HG03558 (cell line): ENCODE data around the gene AVPR1B.

Source experiments
- ATAC-seq: cut with Tn5 transposase; IDR thresholded peaks from one replicate; pipeline ENCODE4 v1.9.1; 2021; ENCODE audit warnings: moderate number of reproducible peaks; ENCODE audit not compliant: unreplicated experiment; ENCODE audit errors: extremely low read depth

Gene AVPR1B

GRCh38 chr1:206112600-206113301 lies 4.4 kb downstream of the AVPR1B start:
- ATAC-seq = no peak

GRCh38 chr1:206111271-206111927 lies 5.8 kb downstream of the AVPR1B start:
- no peak for ATAC-seq

GRCh38 chr1:206110820-206111219 lies 6.4 kb downstream of the AVPR1B start:
- no peak for ATAC-seq

- ATAC-seq = no peak
Measured at GRCh38 chr1:206110161-206110560, 7.0 kb downstream of the AVPR1B start.

- ATAC-seq = no peak
Measured at GRCh38 chr1:206109718-206110117, 7.5 kb downstream of the AVPR1B start.

GRCh38 chr1:206108635-206109034 lies 8.6 kb downstream of the AVPR1B start:
- no peak for ATAC-seq

- ATAC-seq = no peak
Measured at GRCh38 chr1:206107168-206107544, 10.0 kb downstream of the AVPR1B start.

DNA sequence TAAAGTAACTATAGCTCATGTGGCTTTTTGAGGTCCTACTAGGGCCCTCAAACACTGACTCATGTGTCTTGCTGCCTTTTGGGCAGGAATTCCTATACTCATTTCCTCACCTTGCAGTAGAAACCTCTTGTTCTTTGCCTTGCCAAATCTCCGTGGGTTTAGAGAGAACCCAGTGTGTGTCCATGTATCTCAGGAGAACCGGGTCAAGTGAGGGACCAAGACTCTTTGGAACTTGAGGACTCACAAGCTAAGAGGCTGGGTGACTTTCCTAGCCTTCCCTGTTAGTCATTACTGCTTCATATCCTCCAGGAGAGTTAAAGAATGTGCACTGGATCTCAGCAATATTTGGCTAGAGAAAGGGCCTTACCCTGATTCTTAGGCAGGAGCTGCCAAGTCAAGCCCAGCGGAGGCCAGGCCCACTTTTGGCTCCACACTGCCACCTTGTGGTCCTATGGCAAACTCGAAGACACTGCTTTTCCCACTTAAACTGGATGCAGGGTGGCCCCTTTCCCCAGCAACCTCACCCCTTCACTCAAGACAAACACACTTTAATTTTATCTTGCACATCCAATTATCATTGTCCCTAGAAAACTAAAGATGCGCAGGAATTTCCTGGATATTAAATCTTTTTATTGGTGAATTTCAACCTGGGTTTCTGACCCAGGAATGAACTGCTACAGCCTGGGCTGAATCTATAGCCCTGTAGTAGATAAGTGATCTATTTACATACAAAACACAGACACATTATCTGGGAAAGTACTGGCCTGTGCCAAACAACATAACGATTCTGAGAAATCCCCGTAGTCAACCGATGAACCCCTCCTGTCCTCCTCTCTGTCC lies 10.6 kb downstream of the AVPR1B start:
- ATAC-seq = no peak

GRCh38 chr1:206105464-206105995 lies 11.7 kb downstream of the AVPR1B start:
- ATAC-seq = no peak

- ATAC-seq = no peak
Measured at GRCh38 chr1:206103979-206104378, 13.2 kb downstream of the AVPR1B start.

DNA sequence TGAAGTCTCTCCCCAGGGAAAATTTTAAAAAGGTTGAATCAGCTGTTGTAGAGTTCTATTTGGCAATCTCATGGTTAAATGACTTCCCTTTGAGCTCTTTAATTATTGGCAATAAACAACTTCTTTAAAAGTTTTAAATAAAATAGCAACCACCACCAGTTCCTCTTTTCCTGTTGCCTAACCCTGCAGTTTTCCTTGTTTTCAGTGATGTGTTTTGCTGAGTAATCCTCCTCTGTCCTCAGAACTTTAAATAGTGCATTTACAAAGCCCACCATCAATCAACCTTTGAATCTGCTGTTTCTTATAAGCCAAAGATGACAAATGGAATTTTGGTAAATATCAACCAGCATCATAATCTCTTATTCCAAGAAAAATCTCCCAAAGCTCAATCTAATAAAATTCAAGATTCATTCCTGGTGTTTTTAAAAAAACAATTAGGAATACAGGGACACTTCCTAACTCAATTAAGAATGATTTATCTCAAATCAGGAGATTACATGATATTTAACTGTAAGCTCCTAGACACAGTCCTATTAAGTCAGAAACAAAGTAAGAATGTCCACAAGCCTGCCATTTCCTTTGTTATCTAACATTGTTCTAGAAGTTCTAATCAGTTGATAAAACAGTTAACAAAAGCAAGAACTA lies 14.8 kb downstream of the AVPR1B start:
- no peak for ATAC-seq

GRCh38 chr1:206101351-206102045 lies 15.7 kb downstream of the AVPR1B start:
- no peak for ATAC-seq

- ATAC-seq = no peak
Measured at GRCh38 chr1:206100226-206100815, 16.9 kb downstream of the AVPR1B start.

DNA sequence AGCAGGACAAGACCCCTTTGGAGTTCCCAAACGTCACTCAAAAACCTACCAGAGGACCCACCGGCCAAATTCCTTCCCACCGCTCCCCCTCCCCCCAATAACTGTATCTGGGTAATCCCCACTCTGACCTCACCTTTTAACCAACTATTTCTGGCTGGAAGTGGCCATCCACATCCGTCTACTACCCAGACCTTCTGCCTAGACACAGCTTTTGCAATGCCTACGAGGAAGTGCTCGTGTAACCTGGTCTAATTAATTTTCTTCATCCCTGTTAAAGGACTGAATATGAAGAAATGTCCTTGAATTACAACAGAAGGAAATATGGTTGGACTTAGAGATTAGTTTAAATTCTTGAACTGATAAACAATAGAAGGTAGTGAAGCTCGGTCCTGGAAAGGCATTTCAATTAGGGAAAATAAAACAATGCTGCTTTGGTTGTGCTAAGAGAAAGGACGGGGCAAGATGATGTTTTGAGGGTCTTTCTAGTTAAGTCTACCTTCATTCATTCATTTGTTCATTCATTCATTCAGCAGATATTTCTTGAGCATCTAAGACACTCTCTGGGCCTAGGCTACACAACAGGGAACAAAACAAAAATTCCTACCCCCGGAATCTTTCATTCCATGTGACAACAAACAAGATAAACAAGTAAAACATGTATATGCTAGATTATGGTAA lies 18.8 kb downstream of the AVPR1B start:
- no peak for ATAC-seq

DNA sequence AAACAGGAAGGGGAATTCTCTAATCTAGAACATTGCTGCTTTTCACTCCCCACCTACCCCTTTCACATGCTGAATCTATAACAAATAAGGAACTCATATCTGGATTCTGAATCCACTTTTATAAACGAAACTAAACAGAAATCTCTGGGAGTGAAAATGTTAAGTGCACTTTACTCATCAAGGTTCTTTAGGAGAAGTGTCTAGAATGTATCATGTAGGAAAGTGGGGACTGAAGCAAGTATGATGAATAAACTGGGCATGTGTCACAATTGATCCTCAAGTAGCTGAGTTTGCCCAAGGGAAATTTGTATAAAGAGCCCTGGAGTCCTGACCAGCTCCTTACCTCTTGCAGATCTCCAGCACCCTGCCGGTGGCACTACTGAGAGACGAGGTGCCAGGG lies 19.8 kb downstream of the AVPR1B start:
- no peak for ATAC-seq

GRCh38 chr1:206094024-206094423 lies 23.2 kb downstream of the AVPR1B start:
- ATAC-seq = no peak

GRCh38 chr1:206089341-206089740 lies 27.8 kb downstream of the AVPR1B start:
- ATAC-seq = no peak

DNA sequence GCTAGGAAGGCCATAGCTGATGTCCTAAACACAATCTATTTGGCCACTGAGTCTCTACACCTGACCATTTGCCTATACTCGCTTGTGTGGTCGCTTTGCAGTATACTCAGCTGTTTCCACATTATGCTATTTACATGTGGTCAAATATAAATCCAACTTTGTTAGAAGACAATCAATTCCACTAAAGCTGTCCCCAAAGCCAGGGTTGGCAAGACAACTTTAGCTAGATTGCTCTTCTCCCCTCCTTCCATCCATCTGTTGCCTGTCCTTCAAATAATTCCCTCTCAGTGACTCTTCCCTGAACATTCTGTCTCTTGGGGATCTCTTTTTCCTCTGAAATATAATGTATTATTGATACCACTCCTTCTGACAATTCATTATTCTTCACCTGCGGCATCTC lies 30.1 kb downstream of the AVPR1B start:
- no peak for ATAC-seq

DNA sequence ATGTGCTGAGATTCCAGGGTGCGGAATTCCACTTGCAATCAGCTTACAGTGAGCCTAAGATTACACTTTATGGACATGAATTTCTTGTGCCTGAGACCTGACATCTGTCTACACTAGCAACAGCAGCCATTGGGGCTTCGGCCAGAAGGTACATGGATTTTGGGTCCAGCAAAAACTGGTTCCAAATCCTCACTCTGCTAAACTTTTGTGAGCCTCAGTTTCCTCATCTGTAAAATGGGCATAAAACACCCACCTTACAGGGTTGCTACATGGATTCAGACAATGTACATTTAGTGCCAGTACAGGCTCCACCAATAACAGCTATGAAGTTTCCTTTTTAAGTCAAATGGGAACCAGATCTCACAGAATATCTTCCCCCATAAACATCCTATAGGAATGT lies 33.4 kb downstream of the AVPR1B start:
- no peak for ATAC-seq
